Central memory CD8-positive, alpha-beta T cell (primary cell): Measurements from ENCODE around the gene ZRANB1.
"Not testable (repeated sequence)": the region's sequence is repeated elsewhere in the genome, so short reads cannot be mapped to it uniquely, and the experiment has no call there.

ENCODE experiments used
- ATAC-seq: fragments of 150-1000 bp; cut with Tn5 transposase; replicated peaks from 2 replicates; pipeline ENCODE4 v1.10.0; 2022; ENCODE audit warnings: mild to moderate bottlenecking, moderate FRiP score, moderate number of reproducible peaks; ENCODE audit not compliant: poor library complexity, severe bottlenecking; ENCODE audit errors: extremely low read depth
- DNase-seq, 2 donors: peaks; one replicate each; pipeline ENCODE4 v3.0.0; 2021; ENCODE audit warnings: low spot score in 2 of 2
- H3K27ac Mint-ChIP-seq: one replicate; pipeline ENCODE4 v1.8.0; 2022; ENCODE audit warnings: low read depth, mild to moderate bottlenecking, moderate library complexity, mixed read lengths
- H3K27me3 Mint-ChIP-seq: one replicate; pipeline ENCODE4 v1.8.0; 2022; ENCODE audit warnings: mixed read lengths
- H3K36me3 Mint-ChIP-seq: one replicate; pipeline ENCODE4 v1.8.0; 2022; ENCODE audit warnings: mild to moderate bottlenecking, moderate library complexity, mixed read lengths; ENCODE audit not compliant: insufficient read depth
- H3K4me1 Mint-ChIP-seq: one replicate; pipeline ENCODE4 v1.8.0; 2022; ENCODE audit warnings: mixed read lengths
- H3K4me3 Mint-ChIP-seq: one replicate; pipeline ENCODE4 v1.8.0; 2022; ENCODE audit warnings: mild to moderate bottlenecking, moderate library complexity, mixed read lengths
- H3K9me3 Mint-ChIP-seq: one replicate; pipeline ENCODE4 v1.8.0; 2022; ENCODE audit warnings: mixed read lengths

Gene ZRANB1

DNA sequence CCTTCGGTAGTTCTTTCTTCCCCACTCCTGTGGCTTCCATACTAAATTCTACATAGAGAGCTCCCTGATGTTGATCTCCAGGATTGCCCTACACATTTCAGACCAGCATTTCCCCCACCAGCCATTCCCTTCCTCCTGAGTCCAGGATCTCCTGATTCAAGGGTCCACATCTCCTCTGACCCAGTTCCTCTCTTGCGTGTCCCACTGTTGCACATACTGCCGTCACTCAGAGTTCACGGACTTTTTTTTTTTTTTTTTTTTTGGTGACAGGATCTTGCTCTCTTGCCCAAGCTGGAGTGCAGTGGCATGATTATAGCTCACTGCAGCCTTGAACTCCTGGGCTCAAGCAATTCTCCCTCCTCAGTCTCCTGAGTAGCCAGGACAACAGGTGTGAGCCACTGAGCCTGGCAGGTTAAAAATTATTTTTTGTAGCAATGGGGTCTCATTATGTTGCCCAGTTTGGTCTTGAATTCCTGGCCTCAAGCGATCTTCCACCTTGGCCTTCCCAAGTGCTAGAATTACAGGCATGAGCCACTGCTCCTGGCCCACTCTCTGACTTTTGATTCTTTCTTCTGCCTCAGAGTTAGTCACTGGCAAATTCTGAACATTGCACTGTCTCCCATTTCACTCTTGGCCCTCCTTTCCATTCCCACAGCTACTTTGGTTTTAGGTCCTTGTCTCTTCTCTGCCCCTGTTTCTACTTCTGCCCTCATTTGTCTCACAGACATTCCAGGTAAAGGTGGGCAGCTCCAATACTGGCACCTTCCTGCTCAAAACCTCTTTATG lies 29.6 kb upstream of the ZRANB1 start:
- no peak overlapping the region for H3K27ac Mint-ChIP-seq

DNA sequence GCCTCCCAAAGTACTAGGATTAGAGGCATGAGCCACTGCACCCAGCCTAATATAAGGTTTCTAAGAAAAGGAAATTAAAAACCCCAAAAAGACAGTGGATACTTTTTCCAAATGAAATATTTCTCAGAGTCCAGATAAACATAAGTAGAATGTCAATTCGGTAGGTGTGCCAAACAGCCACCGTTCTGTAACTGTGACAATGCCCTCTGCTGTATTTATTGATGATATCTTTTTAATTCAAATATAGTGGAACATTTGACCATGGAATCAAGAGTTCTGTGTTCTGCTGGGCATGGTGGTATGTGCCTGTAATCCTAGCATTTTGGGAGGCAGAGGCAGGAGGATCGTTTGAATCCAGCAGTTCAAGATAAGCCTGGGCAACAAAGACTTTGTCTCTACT lies 28.8 kb upstream of the ZRANB1 start:
- DNase-seq: no peak
- H3K4me3 Mint-ChIP-seq: no peak overlapping the region
- no peaks in the 10 kb centered on the region for H3K9me3 Mint-ChIP-seq
- peaks cover 18% of the 10 kb centered on the region for H3K27me3 Mint-ChIP-seq
- H3K27ac Mint-ChIP-seq: no peak overlapping the region
- H3K4me1 Mint-ChIP-seq: peaks cover 11% of the 10 kb centered on the region
- no peak for ATAC-seq
- H3K36me3 Mint-ChIP-seq: peaks cover 15% of the 10 kb centered on the region

More for the DNA sequence above, 29.6 kb upstream of the ZRANB1 start:
- Mint-ChIP-seq H3K4me1 (peaks cover 5% of the 10 kb centered on the region), H3K36me3 (peaks cover 9% of the 10 kb centered on the region), H3K27me3 (peaks cover 18% of the 10 kb centered on the region), H3K4me3 (no peak overlapping the region), H3K9me3 (no peaks in the 10 kb centered on the region)
- DNase-seq: no peak
- no peak for ATAC-seq

DNA sequence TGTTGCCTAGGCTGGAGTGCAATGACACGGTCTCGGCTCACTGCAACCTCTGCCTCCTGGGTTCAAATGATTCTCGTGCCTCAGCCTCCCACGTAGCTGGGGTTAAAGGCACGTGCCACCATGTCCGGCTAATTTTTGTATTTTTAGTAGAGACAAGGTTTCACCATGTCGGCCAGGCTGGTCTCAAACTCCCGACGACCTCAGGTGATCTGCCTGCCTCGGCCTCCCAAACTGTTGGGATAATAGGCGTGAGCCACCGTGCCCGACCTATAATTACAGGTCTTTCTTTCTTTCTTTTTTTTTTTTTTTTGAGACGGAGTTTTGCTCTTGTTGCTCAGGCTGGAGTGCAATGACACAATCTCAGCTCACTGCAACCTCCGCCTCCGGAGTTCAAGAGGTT lies 27.5 kb upstream of the ZRANB1 start:
- ATAC-seq, H3K4me3 Mint-ChIP-seq, DNase-seq, H3K27ac Mint-ChIP-seq, H3K9me3 Mint-ChIP-seq: not testable (repeated sequence)
- Mint-ChIP-seq H3K36me3 (peaks cover 18% of the 10 kb centered on the region), H3K27me3 (peaks cover 18% of the 10 kb centered on the region), H3K4me1 (peaks cover 19% of the 10 kb centered on the region)

DNA sequence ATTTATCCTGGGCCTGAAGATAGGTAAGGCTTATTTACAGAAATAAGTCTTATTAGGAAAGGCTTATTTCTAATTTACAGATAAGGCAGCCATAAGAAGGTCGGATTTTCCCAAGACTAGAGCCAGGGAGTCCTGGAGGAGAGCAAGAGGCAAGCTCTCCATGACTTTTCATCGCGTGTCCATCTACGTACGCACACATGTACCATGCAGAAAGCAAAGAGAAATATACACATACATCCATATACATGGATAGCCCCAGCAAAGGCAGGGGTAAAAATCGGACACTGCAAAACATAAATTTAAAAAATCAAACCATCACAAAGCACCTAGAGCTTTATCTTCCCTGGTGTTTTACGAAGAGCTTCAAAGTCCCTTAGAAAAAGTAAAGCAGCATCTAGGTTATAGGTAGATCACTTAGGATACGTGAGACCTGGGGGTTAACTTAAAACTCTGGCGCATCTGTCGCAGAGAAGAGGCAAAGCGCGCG lies 25.8 kb upstream of the ZRANB1 start:
- DNase-seq (no peak), ATAC-seq (peak; percentile 1)
- H3K36me3 Mint-ChIP-seq: peaks cover 21% of the 10 kb centered on the region
- H3K27ac Mint-ChIP-seq: peak overlapping the region; percentile 93
- peak overlapping the region; percentile 92 for H3K4me3 Mint-ChIP-seq
- peaks cover 30% of the 10 kb centered on the region for H3K4me1 Mint-ChIP-seq
- peaks cover 15% of the 10 kb centered on the region for H3K27me3 Mint-ChIP-seq
- no peaks in the 10 kb centered on the region for H3K9me3 Mint-ChIP-seq

DNA sequence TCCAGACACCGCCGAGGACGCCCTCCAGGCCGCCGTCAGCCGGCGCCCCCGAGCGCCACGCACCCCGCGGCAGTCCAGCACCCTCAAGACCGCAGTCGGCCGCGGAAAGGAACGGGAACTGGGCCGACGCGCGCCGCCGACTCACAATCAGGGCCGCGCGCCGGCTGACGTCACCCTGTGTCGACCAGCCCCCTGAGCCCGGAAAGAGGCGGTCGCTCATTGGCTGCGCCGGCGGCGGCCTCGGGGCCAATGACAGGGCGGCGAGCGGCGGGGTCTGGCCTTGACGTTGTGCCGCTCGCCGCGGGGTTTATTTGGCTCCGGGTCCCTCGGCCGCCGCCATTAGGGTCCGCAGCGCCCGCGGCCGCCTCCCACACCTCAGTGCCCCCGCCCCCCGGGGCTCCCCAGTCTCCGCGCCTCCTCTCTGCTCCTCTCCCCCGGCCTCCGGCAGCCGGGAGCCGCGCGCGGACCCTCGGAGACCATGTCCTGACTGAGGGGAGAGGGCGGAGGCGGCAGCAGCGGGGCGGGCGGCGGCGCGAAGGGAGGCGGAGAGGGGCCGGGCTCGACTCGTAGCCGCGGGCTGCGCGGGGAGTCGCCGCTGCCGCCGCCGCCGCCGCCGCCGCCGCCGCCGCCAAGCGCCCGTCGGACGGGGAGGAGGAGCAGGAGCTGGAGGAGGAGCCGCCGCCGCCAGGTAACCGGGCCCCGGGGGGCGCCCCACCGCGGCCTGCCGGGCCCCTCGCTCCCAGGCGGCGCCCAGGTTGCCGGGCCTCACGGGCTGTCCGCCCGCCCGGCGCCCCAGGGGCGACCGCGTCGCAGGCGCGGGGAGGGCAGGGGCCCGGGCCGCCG lies 25.1 kb upstream of the ZRANB1 start:
- H3K4me3 Mint-ChIP-seq: peak overlapping the region; percentile 92
- peak overlapping the region; percentile 93 for H3K27ac Mint-ChIP-seq
- peaks cover 12% of the 10 kb centered on the region for H3K27me3 Mint-ChIP-seq
- H3K4me1 Mint-ChIP-seq: peaks cover 30% of the 10 kb centered on the region
- peaks cover 21% of the 10 kb centered on the region for H3K36me3 Mint-ChIP-seq
- peak; percentile 93 to 96 for DNase-seq
- no peaks in the 10 kb centered on the region for H3K9me3 Mint-ChIP-seq
- peak; percentile 96 for ATAC-seq

DNA sequence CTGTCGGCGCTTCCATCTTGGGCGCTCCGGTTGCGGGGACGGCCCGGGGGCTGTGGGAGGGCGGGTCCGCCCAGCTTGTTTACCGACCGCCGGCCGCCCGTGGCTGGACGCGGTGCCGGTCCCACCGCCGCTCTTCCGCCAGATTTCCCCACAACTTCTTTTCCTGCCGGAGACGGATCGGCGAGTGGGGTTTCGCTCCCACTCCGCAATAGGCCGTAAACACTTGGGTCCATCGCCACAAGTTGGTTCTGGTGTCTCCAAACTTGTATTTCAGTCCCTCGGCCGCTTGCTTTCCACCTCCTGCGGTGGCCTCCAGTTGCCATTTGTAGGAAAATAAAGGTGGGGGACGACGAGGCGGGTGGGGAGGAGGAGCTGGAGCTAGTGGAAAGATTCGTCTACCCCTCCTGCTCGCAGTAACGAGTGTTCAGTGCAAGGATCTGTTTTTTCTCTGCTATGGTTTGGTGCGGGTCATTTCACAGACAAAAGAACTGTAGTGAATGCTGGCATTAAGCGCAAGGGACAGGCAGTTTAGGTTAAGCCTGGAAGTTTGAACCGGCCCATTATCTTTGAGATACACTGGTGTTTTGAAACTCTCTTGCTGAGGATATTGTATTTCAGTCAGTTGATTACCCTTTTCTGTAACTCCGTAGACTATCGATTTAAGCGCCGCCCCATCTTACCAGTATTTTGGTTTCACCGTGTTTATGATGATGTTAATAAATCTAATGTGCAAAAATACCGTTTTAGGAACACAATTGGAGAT lies 24.3 kb upstream of the ZRANB1 start:
- ATAC-seq: no peak
- peak; percentile 16 to 21 for DNase-seq
- Mint-ChIP-seq H3K4me1 (peaks cover 30% of the 10 kb centered on the region), H3K4me3 (peak overlapping the region; percentile 92), H3K27ac (peak overlapping the region; percentile 84), H3K9me3 (no peaks in the 10 kb centered on the region), H3K27me3 (peaks cover 5% of the 10 kb centered on the region), H3K36me3 (peaks cover 22% of the 10 kb centered on the region)

DNA sequence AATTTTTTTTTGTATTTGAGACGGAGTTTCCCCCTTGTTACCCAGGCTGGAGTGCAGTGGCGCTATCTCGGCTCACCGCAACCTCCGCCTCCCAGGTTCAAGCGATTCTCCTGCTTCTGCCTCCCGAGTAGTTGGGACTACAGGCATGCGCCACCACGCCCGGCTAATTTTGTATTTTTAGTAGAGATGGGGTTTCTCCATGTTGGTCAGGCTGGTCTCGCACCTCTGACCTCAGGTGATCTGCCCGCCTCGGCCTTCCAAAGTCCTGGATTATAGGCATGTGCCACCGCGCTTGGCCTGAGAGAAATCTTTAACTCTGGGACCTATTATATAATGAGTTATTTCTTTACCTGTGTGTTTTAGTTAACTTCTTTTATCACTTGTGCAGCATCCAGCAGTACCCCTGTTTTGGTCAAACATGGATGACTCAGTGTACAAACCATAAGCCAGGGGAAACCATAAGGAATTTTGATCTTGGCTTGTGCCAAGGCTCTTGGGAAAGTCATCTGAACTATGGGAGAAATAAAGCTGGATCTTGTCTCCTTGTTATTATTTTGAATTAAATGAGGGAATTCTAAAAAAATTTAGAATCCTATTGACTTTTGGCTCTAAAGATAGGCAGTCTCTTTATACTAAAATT lies 23.6 kb upstream of the ZRANB1 start:
- no peaks in the 10 kb centered on the region for H3K27me3 Mint-ChIP-seq
- H3K36me3 Mint-ChIP-seq: peaks cover 26% of the 10 kb centered on the region
- H3K4me3 Mint-ChIP-seq: peak overlapping the region; percentile 92
- DNase-seq (no peak), ATAC-seq (no peak)
- no peaks in the 10 kb centered on the region for H3K9me3 Mint-ChIP-seq
- H3K4me1 Mint-ChIP-seq: peaks cover 30% of the 10 kb centered on the region
- H3K27ac Mint-ChIP-seq: peak overlapping the region; percentile 84

DNA sequence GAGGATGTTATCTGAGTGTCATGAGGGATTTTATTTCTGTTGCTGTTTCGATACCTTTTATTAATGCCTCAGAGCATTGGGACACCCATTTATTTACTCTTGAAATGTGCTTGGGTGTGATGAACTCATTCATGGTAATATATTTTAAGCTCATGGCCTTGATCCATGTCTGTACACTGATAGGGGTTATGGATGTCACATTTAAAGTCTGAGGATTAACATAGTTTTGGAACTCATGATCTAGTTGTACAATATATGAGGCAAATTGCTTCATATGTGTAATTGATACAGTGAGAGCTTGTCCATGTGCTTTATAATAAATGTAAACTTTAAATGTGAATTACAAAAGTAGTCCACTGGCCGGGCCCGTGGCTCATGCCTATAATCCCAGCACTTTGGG lies 23.0 kb upstream of the ZRANB1 start:
- Mint-ChIP-seq H3K9me3 (no peaks in the 10 kb centered on the region), H3K4me1 (peaks cover 30% of the 10 kb centered on the region), H3K27me3 (no peaks in the 10 kb centered on the region), H3K27ac (peak overlapping the region; percentile 84), H3K4me3 (peak overlapping the region; percentile 92), H3K36me3 (peaks cover 30% of the 10 kb centered on the region)
- no peak for DNase-seq
- ATAC-seq: no peak

DNA sequence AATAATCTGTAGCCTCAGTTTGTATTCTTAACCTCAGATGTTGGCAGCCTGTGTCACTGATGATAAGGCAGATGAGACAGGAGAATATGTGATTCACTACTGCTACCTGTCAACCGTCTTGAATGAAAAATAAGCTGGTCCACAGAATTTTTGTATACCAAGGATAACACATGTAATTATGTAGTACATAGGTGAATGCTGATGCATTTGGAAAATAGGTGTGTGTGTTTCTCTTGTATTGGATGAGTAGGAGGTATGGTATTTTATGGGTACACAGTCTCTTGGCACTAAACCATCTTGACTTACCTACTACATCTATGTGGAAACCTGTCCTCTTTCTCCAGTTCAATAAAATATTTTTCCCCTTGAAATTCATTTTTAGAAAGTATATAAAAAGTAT lies 20.7 kb upstream of the ZRANB1 start:
- Mint-ChIP-seq H3K9me3 (no peaks in the 10 kb centered on the region), H3K27me3 (no peaks in the 10 kb centered on the region), H3K4me1 (peaks cover 45% of the 10 kb centered on the region), H3K36me3 (peaks cover 32% of the 10 kb centered on the region), H3K27ac (no peak overlapping the region), H3K4me3 (no peak overlapping the region)
- DNase-seq (no peak), ATAC-seq (no peak)

DNA sequence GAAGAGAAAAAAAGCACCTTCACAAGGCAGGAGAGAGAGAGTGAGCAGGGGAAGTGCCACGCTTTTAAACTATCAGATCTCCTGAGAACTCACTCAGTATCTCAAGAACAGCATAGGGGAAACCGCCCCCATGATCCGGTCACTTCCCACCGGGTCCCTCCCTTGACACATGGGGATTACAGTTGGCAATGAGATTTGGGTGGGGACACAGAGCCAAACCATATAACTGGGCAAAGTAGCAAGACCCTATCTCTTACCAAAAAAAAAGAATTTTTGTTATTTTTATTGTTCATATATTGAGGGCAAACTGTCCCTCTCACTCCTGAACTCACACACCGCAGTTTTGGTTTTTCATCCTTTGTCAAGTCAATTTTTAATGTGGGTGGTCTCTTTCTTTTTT lies 18.2 kb upstream of the ZRANB1 start:
- peaks cover 16% of the 10 kb centered on the region for H3K36me3 Mint-ChIP-seq
- ATAC-seq: no peak
- H3K4me3 Mint-ChIP-seq: no peak overlapping the region
- H3K27ac Mint-ChIP-seq: no peak overlapping the region
- H3K9me3 Mint-ChIP-seq: no peaks in the 10 kb centered on the region
- DNase-seq: no peak
- H3K27me3 Mint-ChIP-seq: no peaks in the 10 kb centered on the region
- H3K4me1 Mint-ChIP-seq: peaks cover 36% of the 10 kb centered on the region

DNA sequence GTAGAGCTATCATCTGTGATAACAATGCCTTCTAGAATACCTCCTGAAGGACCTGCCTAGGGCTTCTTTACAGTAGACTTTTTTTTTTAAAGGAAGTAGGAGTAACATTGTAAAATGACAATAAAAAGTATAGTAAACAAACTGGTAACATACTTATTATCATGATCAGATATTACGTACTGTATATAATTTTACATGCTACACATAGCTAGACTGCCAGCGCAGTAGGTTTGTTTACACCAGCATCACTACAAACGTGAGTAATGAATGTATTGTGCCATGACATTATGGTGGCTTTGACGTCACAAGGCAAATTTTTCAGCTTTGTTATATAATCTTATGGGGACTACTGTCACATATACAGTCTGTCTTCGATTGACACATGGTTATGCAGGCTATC lies 15.4 kb upstream of the ZRANB1 start:
- no peak overlapping the region for H3K27ac Mint-ChIP-seq
- ATAC-seq: no peak

DNA sequence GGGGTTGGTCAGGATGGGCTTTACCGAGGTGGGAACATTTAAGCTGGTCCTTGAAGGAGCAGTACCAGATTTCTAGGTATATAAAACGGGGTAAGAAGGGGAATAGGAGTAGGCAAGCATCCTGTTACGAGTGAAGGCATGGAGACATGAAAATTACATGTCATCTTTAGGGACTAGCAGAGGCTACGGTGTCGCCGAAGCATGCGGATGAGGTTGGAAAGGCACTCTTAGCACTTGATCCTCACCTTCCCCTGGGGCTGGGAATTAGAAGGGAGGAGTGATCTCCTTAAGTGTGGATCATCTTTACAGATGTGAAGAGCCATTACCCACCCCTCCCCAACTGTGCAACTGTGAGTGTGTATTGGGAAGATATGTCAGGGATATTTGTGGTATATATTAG lies 13.8 kb upstream of the ZRANB1 start:
- Mint-ChIP-seq H3K9me3 (peaks cover 5% of the 10 kb centered on the region), H3K4me3 (no peak overlapping the region), H3K36me3 (peaks cover 14% of the 10 kb centered on the region), H3K4me1 (peaks cover 27% of the 10 kb centered on the region), H3K27me3 (no peaks in the 10 kb centered on the region), H3K27ac (no peak overlapping the region)
- no peak for DNase-seq
- ATAC-seq: no peak

More for the DNA sequence above, 15.4 kb upstream of the ZRANB1 start:
- no peak for DNase-seq
- Mint-ChIP-seq H3K36me3 (peaks cover 18% of the 10 kb centered on the region), H3K9me3 (no peaks in the 10 kb centered on the region), H3K27me3 (no peaks in the 10 kb centered on the region), H3K4me1 (peaks cover 27% of the 10 kb centered on the region), H3K4me3 (no peak overlapping the region)
